Fibroblast of skin of abdomen (primary cell): ENCODE results near the gene C1QTNF9.
"Not testable (repeated sequence)": the region's sequence is repeated elsewhere in the genome, so short reads cannot be mapped to it uniquely, and the experiment has no call there.

Experiments used
- DNase-seq: peaks from one replicate; pipeline ENCODE4 v3.0.0-alpha.2; 2013

C1QTNF9 gene

GRCh38 chr13:24362435-24362952 is 53.1 kb downstream of the C1QTNF9 start:
- no peak for DNase-seq

GRCh38 chr13:24365191-24365590 is 55.8 kb downstream of the C1QTNF9 start:
- DNase-seq: no peak

GRCh38 chr13:24366315-24366714 is 56.9 kb downstream of the C1QTNF9 start:
- DNase-seq: not testable (repeated sequence)

GRCh38 chr13:24371273-24371672 is 61.9 kb downstream of the C1QTNF9 start:
- not testable (repeated sequence) for DNase-seq
